ENCODE results near the gene USP3. TPM values are rescaled to one million over a fixed set of nuclear protein-coding genes. Genes with fewer than 3 reads are reported as not detected.

Gene USP3
- total and polyA plus RNA-seq, 2 of the 13 experiments (the other 11 are each of a cell fraction or from before 2014, with no cell fraction given): 14.3 to 61.2 TPM

DNA sequence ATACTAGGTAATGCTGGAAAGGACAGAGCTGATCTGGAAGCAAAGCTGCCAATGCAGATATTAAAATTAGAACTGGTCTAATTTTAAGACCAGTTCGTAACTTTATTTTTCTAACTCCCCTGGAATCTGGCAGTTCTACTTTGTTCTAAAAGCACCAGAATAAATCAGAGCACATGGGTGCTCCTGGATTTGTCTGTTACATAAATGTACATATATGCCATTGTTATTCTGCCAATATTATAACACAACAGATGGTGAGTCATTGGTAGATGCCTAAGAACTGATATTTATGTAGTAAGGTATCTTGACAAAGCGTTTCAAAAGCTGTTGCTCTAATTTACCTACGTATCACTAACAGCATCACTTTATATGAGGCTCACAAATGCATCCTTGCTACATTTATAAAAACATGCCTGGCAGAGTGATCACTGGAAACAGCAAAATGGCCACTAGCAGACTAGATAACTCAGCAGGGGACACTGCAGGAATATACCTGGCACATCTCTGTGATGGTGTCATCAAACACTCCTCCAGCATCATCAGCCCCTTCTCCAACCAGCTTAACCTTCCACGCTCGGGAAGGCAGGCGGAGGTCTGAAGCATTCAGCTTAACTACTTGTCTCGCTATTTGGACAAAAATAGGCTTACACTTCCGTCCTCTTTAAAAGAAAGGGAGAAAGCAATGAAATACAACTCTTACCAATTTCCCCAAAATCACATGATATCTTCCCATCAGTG, 119.0 kb downstream of the USP3 start:
- no peaks in the 10 kb centered on the region for H3K27me3 ChIP-seq (ENCODE audit: control insufficient read depth in 1 of 2, insufficient read depth in 2 of 2, low read length in 2 of 2)
- no peaks in the 10 kb centered on the region for H3K4me1 ChIP-seq (ENCODE audit: insufficient read depth, low read length)
- no peak for FAIRE-seq
- no peak overlapping the region for H3K27ac ChIP-seq (ENCODE audit: extremely low read length, insufficient read depth, low read length)
- DNase-seq (ENCODE audit: low spot score): no peak
- ChIA-PET CTCF (ENCODE audit: low intra/inter-chr PET ratio, low total read pairs) (no interaction called here), POLR2A (no interaction called here)
- TF ChIP-seq PHB2 (IDR thresholded peaks at IDR 0.05; ENCODE audit: partially characterized antibody): no peak
- TF ChIP-seq, protein P1, sequence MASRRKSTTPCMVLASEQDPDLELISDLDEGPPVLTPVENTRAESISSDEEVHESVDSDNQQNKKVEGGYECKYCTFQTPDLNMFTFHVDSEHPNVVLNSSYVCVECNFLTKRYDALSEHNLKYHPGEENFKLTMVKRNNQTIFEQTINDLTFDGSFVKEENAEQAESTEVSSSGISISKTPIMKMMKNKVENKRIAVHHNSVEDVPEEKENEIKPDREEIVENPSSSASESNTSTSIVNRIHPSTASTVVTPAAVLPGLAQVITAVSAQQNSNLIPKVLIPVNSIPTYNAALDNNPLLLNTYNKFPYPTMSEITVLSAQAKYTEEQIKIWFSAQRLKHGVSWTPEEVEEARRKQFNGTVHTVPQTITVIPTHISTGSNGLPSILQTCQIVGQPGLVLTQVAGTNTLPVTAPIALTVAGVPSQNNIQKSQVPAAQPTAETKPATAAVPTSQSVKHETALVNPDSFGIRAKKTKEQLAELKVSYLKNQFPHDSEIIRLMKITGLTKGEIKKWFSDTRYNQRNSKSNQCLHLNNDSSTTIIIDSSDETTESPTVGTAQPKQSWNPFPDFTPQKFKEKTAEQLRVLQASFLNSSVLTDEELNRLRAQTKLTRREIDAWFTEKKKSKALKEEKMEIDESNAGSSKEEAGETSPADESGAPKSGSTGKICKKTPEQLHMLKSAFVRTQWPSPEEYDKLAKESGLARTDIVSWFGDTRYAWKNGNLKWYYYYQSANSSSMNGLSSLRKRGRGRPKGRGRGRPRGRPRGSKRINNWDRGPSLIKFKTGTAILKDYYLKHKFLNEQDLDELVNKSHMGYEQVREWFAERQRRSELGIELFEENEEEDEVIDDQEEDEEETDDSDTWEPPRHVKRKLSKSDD (CRISPR knock-in tag; IDR thresholded peaks at IDR 0.05; ENCODE audit: low read depth): no peak
- no peak for TF ChIP-seq ZBTB38 (CRISPR knock-in tag; IDR thresholded peaks at IDR 0.05)
- no peak for TF ChIP-seq ZFP1 (CRISPR knock-in tag; IDR thresholded peaks at IDR 0.05)
- TF ChIP-seq HNRNPK (IDR thresholded peaks at IDR 0.05; ENCODE audit: low read depth, low read length, poor library complexity, severe bottlenecking): no peak
- TF ChIP-seq KLF11 (CRISPR knock-in tag; IDR thresholded peaks at IDR 0.05): no peak
- no peak for TF ChIP-seq MIER2 (CRISPR knock-in tag; IDR thresholded peaks at IDR 0.05)
- TF ChIP-seq, protein P2, sequence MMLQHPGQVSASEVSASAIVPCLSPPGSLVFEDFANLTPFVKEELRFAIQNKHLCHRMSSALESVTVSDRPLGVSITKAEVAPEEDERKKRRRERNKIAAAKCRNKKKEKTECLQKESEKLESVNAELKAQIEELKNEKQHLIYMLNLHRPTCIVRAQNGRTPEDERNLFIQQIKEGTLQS (CRISPR knock-in tag; IDR thresholded peaks at IDR 0.05): no peak
- no peak for TF ChIP-seq CCDC6 (CRISPR knock-in tag; IDR thresholded peaks at IDR 0.05)
- no peak for TF ChIP-seq EP300 (IDR thresholded peaks at IDR 0.05; ENCODE audit: low read depth in 2 of 2, low read length in 2 of 2)
- no peak for TF ChIP-seq EP300 (CRISPR knock-in tag; IDR thresholded peaks at IDR 0.05; ENCODE audit: borderline replicate concordance)
- TF ChIP-seq, protein P3, sequence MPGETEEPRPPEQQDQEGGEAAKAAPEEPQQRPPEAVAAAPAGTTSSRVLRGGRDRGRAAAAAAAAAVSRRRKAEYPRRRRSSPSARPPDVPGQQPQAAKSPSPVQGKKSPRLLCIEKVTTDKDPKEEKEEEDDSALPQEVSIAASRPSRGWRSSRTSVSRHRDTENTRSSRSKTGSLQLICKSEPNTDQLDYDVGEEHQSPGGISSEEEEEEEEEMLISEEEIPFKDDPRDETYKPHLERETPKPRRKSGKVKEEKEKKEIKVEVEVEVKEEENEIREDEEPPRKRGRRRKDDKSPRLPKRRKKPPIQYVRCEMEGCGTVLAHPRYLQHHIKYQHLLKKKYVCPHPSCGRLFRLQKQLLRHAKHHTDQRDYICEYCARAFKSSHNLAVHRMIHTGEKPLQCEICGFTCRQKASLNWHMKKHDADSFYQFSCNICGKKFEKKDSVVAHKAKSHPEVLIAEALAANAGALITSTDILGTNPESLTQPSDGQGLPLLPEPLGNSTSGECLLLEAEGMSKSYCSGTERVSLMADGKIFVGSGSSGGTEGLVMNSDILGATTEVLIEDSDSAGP (CRISPR knock-in tag; IDR thresholded peaks at IDR 0.05; ENCODE audit: borderline replicate concordance): no peak
- TF ChIP-seq REL (CRISPR knock-in tag; conservative IDR thresholded peaks at IDR 0.05): no peak
- no peak for TF ChIP-seq SP2 (CRISPR knock-in tag; IDR thresholded peaks at IDR 0.05)
- no peak for TF ChIP-seq ZBTB3 (CRISPR knock-in tag; IDR thresholded peaks at IDR 0.05; ENCODE audit: borderline replicate concordance, low read depth)
- H3K36me3 ChIP-seq (replicated peaks in 1 of 2; ENCODE audit: control insufficient read depth in 1 of 2, insufficient read depth in 2 of 2, low read length in 2 of 2): peaks cover 5 to 35% of the 10 kb centered on the region in 2 experiments
- no peak overlapping the region for H2AFZ ChIP-seq (ENCODE audit: low read length)
- H3K79me2 ChIP-seq (ENCODE audit: insufficient read depth, low read length): no peaks in the 10 kb centered on the region
- in situ Hi-C loops (cut with HindIII; ENCODE audit: extremely low pct_ligation_motif_present, low pct_unique_long_range_greater_than_20kb) (no loop called here), intact Hi-C loops (cut with micrococcal nuclease; ENCODE audit: unreplicated experiment) (no loop called here)
- H3K4me2 ChIP-seq (ENCODE audit: low read depth, low read length): no peak overlapping the region
- no peak overlapping the region for H3K9ac ChIP-seq (ENCODE audit: insufficient read depth, low read depth, low read length)
- no TSS peak for BruUV-seq (replicated peaks)
- 98% methylated on average over 8 of the region's 8 CpGs for WGBS (ENCODE audit: low lambda C conversion rate)
- H3K9me3 ChIP-seq (ENCODE audit: low read length): no peaks in the 10 kb centered on the region
- no peaks in the 10 kb centered on the region for H4K20me1 ChIP-seq (ENCODE audit: insufficient read depth, low read length)
- ATAC-seq: no peak
- no peak overlapping the region for H3K4me3 ChIP-seq (replicated peaks in 1 of 3; ENCODE audit: insufficient read depth in 1 of 3, low read depth in 2 of 3, low read length in 3 of 3)

All from HepG2 (cell line).